Activated CD8-positive, alpha-beta memory T cell treated with anti-CD3 and anti-CD28 coated beads for 4 hours (primary cell): Measurements from ENCODE around the gene BGN.

ENCODE experiments used
- DNase-seq, 2 donors: peaks; one replicate each; pipeline ENCODE4 v3.0.0-alpha.2; 2020; ENCODE audit warnings: low read depth in 2 of 2

BGN gene

GRCh38 chrX:153526801-153527200 lies 32.0 kb downstream of the BGN start:
- DNase-seq: no peak

- no peak for DNase-seq
Observed at GRCh38 chrX:153527208-153527607, 32.4 kb downstream of the BGN start.

- no peak for DNase-seq
Observed at GRCh38 chrX:153530411-153531129, 35.8 kb downstream of the BGN start.

GRCh38 chrX:153533091-153533490 lies 38.3 kb downstream of the BGN start:
- no peak for DNase-seq

- no peak for DNase-seq
Observed at GRCh38 chrX:153537080-153537479, 42.3 kb downstream of the BGN start.

GRCh38 chrX:153537526-153538295 lies 42.9 kb downstream of the BGN start:
- DNase-seq: no peak

- DNase-seq: no peak
Observed at GRCh38 chrX:153538424-153538823, 43.6 kb downstream of the BGN start.

GRCh38 chrX:153539171-153539978 lies 44.6 kb downstream of the BGN start:
- DNase-seq: peak in 1 of 2 donors; percentile 20

GRCh38 chrX:153539979-153540358 lies 45.2 kb downstream of the BGN start:
- no peak for DNase-seq

- no peak for DNase-seq
Observed at GRCh38 chrX:153544727-153545126, 49.9 kb downstream of the BGN start.

- DNase-seq: no peak
Observed at GRCh38 chrX:153546386-153546785, 51.6 kb downstream of the BGN start.

- no peak for DNase-seq
Observed at GRCh38 chrX:153547195-153547594, 52.4 kb downstream of the BGN start.

GRCh38 chrX:153549231-153549630 lies 54.5 kb downstream of the BGN start:
- DNase-seq: no peak

GRCh38 chrX:153549807-153550206 lies 55.0 kb downstream of the BGN start:
- no peak for DNase-seq

GRCh38 chrX:153551135-153551534 lies 56.4 kb downstream of the BGN start:
- no peak for DNase-seq

- DNase-seq: peak; percentile 8 to 14
Observed at GRCh38 chrX:153554519-153555167, 59.9 kb downstream of the BGN start.

- DNase-seq: no peak
Observed at GRCh38 chrX:153556767-153557166, 62.0 kb downstream of the BGN start.

GRCh38 chrX:153557618-153558355 lies 63.0 kb downstream of the BGN start:
- no peak for DNase-seq
